ENCODE measurements around the gene REL. TPM values are rescaled to one million over a fixed set of nuclear protein-coding genes. Genes with fewer than 3 reads are reported as not detected.
"Not testable (repeated sequence)": the region's sequence is repeated elsewhere in the genome, so short reads cannot be mapped to it uniquely, and the experiment has no call there.

REL gene
- total RNA-seq = 6.3 and 22.8 TPM in 2 replicates

GRCh38 chr2:60881047-60881932, at the start of gene REL:
Gene REL, plus strand, starts transcription at chr2:60881574. Its CDS starts 267 bp downstream, at chr2:60881841.
- peak; percentile 93 to 96 for DNase-seq (ENCODE audit: low read depth in 2 of 2)

- no peak for DNase-seq (ENCODE audit: low read depth in 2 of 2)
Measured at GRCh38 chr2:60831921-60832320, 49.5 kb upstream of the REL start.

- DNase-seq (ENCODE audit: low read depth in 2 of 2) = no peak
Measured at GRCh38 chr2:60832621-60833020, 48.8 kb upstream of the REL start.

GRCh38 chr2:60834270-60834717, 47.1 kb upstream of the REL start:
- DNase-seq (ENCODE audit: low read depth in 2 of 2) = no peak

- DNase-seq (ENCODE audit: low read depth in 2 of 2) = no peak
Measured at GRCh38 chr2:60836491-60836890, 44.9 kb upstream of the REL start.

GRCh38 chr2:60837123-60837522, 44.3 kb upstream of the REL start:
- no peak for DNase-seq (ENCODE audit: low read depth in 2 of 2)

GRCh38 chr2:60838481-60838880, 42.9 kb upstream of the REL start:
- no peak for DNase-seq (ENCODE audit: low read depth in 2 of 2)

GRCh38 chr2:60839126-60839813, 42.1 kb upstream of the REL start:
- DNase-seq (ENCODE audit: low read depth in 2 of 2) = no peak

GRCh38 chr2:60840880-60841279, 40.5 kb upstream of the REL start:
- DNase-seq (ENCODE audit: low read depth in 2 of 2) = no peak

GRCh38 chr2:60843006-60843405, 38.4 kb upstream of the REL start:
- no peak for DNase-seq (ENCODE audit: low read depth in 2 of 2)

- DNase-seq (ENCODE audit: low read depth in 2 of 2) = no peak
Measured at GRCh38 chr2:60844105-60844504, 37.3 kb upstream of the REL start.

- DNase-seq (ENCODE audit: low read depth in 2 of 2) = no peak
Measured at GRCh38 chr2:60847854-60848253, 33.5 kb upstream of the REL start.

- DNase-seq (ENCODE audit: low read depth in 2 of 2) = no peak
Measured at GRCh38 chr2:60849187-60849586, 32.2 kb upstream of the REL start.

GRCh38 chr2:60852282-60852860, 29.0 kb upstream of the REL start:
- peak; percentile 9 to 24 for DNase-seq (ENCODE audit: low read depth in 2 of 2)

GRCh38 chr2:60853531-60853930, 27.8 kb upstream of the REL start:
- DNase-seq (ENCODE audit: low read depth in 2 of 2) = no peak

- no peak for DNase-seq (ENCODE audit: low read depth in 2 of 2)
Measured at GRCh38 chr2:60855989-60856669, 25.2 kb upstream of the REL start.

GRCh38 chr2:60857056-60857455, 24.3 kb upstream of the REL start:
- DNase-seq (ENCODE audit: low read depth in 2 of 2) = no peak

GRCh38 chr2:60858897-60859311, 22.5 kb upstream of the REL start:
- no peak for DNase-seq (ENCODE audit: low read depth in 2 of 2)

GRCh38 chr2:60861736-60862135, 19.6 kb upstream of the REL start:
- peak in 1 of 2 donors; percentile 14 for DNase-seq (ENCODE audit: low read depth in 2 of 2)

- no peak for DNase-seq (ENCODE audit: low read depth in 2 of 2)
Measured at GRCh38 chr2:60862642-60863041, 18.7 kb upstream of the REL start.

GRCh38 chr2:60865361-60865760, 16.0 kb upstream of the REL start:
- not testable (repeated sequence) for DNase-seq (ENCODE audit: low read depth in 2 of 2)

GRCh38 chr2:60867007-60867406, 14.4 kb upstream of the REL start:
- DNase-seq (ENCODE audit: low read depth in 2 of 2) = peak; percentile 9 to 14

All from lung microvascular endothelial cell (primary cell).